Breast epithelium (tissue), 4 donors: ENCODE results near the gene CHMP4B. TPM values are rescaled to one million over a fixed set of nuclear protein-coding genes. Genes with fewer than 3 reads are reported as not detected.

ENCODE experiments used
- DNase-seq, 2 donors: peaks; one replicate each; pipeline ENCODE4 v3.0.0-alpha.2; 2019; ENCODE audit warnings: low spot score in 2 of 2
- H3K27ac ChIP-seq, 2 donors: fragments of 200-600 bp; sonication (generic) in 1 of 2; one replicate each; pipeline ENCODE4 v1.5.1; 2016 to 2019; ENCODE audit warnings: mild to moderate bottlenecking in 1 of 2
- H3K27me3 ChIP-seq, 2 donors: fragments of 200-600 bp; sonication (generic) in 1 of 2; one replicate each; pipeline versions ENCODE4 v1.5.1 to v1.6.0; 2017 to 2019; ENCODE audit warnings: control low read depth in 1 of 2, mild to moderate bottlenecking in 1 of 2
- H3K36me3 ChIP-seq: fragments of 200-600 bp; one replicate; pipeline ENCODE4 v1.5.1; 2019
- H3K4me1 ChIP-seq, 2 donors: fragments of 200-600 bp; sonication (generic); one replicate each; pipeline ENCODE4 v1.5.1; 2016 to 2019; ENCODE audit warnings: control low read depth in 1 of 2
- H3K4me3 ChIP-seq, 3 donors: fragments of 200-600 bp; sonication (generic); 1 replicate in 2 of 3; 2 replicates in 1 of 3; pipeline ENCODE4 v1.5.1; 2016 to 2019; ENCODE audit warnings: mild to moderate bottlenecking in 3 of 3, moderate library complexity in 2 of 3
- H3K9me3 ChIP-seq, 2 donors: fragments of 200-600 bp; sonication (generic) in 1 of 2; one replicate each; pipeline ENCODE4 v1.5.1; 2016 to 2019; ENCODE audit warnings: control low read depth in 1 of 2
- CTCF ChIP-seq, 3 donors: fragments of 450-650 bp; IDR thresholded peaks; one replicate each; pipeline ENCODE4 v1.5.1; 2016 to 2017; ENCODE audit warnings: antibody characterized with exemption in 3 of 3, mild to moderate bottlenecking in 3 of 3, moderate library complexity in 3 of 3
- POLR2A ChIP-seq: fragments of 450-650 bp; IDR thresholded peaks from one replicate; pipeline ENCODE4 v1.6.1; 2016; ENCODE audit warnings: antibody characterized with exemption, mild to moderate bottlenecking, moderate library complexity
- POLR2AphosphoS5 ChIP-seq, 3 donors: sonication (generic); formaldehyde crosslinking; IDR thresholded peaks; one replicate each; pipeline ENCODE4 v1.6.1; 2017; ENCODE audit warnings: antibody characterized with exemption in 3 of 3
- intact Hi-C: fragments of 100-400 bp; cut with DNase I; formaldehyde crosslinking; loops from one replicate; pipeline ENCODE4 v1.15.1; 2023; ENCODE audit warnings: low total_unique reads
- total RNA-seq, 3 donors: library from RNA; depleted of rRNA; stranded (reverse); fragments of >200 nt; gene quantifications; one replicate each; pipeline ENCODE4 v1.1.0, GENCODE V29; 2016

Gene CHMP4B
- total RNA-seq, 3 donors from 2014 or later, result 76.4 to 106 (median 95.4) TPM

- no peak overlapping the region for H3K27ac ChIP-seq
- peaks cover 0 to 16% of the 10 kb centered on the region in 2 donors for H3K4me1 ChIP-seq
- no peak for TF ChIP-seq POLR2A
- no peak for TF ChIP-seq POLR2AphosphoS5 (IDR thresholded peaks at IDR 0.05)
- no peak for TF ChIP-seq CTCF (IDR thresholded peaks at IDR 0.05)
Observed at GRCh38 chr20:33838035-33838864, 27.1 kb downstream of the CHMP4B start.

GRCh38 chr20:33839591-33839990, 28.4 kb downstream of the CHMP4B start:
- DNase-seq, result no peak
- no peak overlapping the region for H3K27ac ChIP-seq
- no peaks in the 10 kb centered on the region for H3K27me3 ChIP-seq
- H3K9me3 ChIP-seq, result no peaks in the 10 kb centered on the region
- TF ChIP-seq CTCF (IDR thresholded peaks at IDR 0.05) (no peak), POLR2A (no peak), POLR2AphosphoS5 (IDR thresholded peaks at IDR 0.05) (no peak)
- no peak overlapping the region for H3K4me3 ChIP-seq
- H3K4me1 ChIP-seq, result peaks cover 0 to 25% of the 10 kb centered on the region in 2 donors
- no peaks in the 10 kb centered on the region for H3K36me3 ChIP-seq
- intact Hi-C loops, result no loop called here

More at GRCh38 chr20:33838035-33838864, 27.1 kb downstream of the CHMP4B start:
- Histone ChIP-seq H3K9me3 (no peaks in the 10 kb centered on the region), H3K4me3 (no peak overlapping the region), H3K36me3 (no peaks in the 10 kb centered on the region), H3K27me3 (no peaks in the 10 kb centered on the region)
- no peak for DNase-seq
- intact Hi-C loops, result no loop called here

GRCh38 chr20:33840160-33840559, 29.0 kb downstream of the CHMP4B start:
- H3K4me1 ChIP-seq, result peaks cover 0 to 25% of the 10 kb centered on the region in 2 donors
- DNase-seq, result no peak
- H3K36me3 ChIP-seq, result no peaks in the 10 kb centered on the region
- H3K27me3 ChIP-seq, result no peaks in the 10 kb centered on the region
- TF ChIP-seq POLR2A (no peak), CTCF (IDR thresholded peaks at IDR 0.05) (no peak), POLR2AphosphoS5 (IDR thresholded peaks at IDR 0.05) (no peak)
- intact Hi-C loops, result no loop called here
- no peak overlapping the region for H3K4me3 ChIP-seq
- no peak overlapping the region for H3K27ac ChIP-seq
- H3K9me3 ChIP-seq, result no peaks in the 10 kb centered on the region

- peaks cover 0 to 25% of the 10 kb centered on the region in 2 donors for H3K4me1 ChIP-seq
- intact Hi-C loops, result no loop called here
- no peaks in the 10 kb centered on the region for H3K9me3 ChIP-seq
- no peak overlapping the region for H3K27ac ChIP-seq
- H3K27me3 ChIP-seq, result no peaks in the 10 kb centered on the region
- H3K4me3 ChIP-seq, result no peak overlapping the region
- no peaks in the 10 kb centered on the region for H3K36me3 ChIP-seq
- no peak for TF ChIP-seq POLR2A
- no peak for TF ChIP-seq POLR2AphosphoS5 (IDR thresholded peaks at IDR 0.05)
- no peak for TF ChIP-seq CTCF (IDR thresholded peaks at IDR 0.05)
- no peak for DNase-seq
Observed at GRCh38 chr20:33840759-33841435, 29.7 kb downstream of the CHMP4B start.

- intact Hi-C loops, result no loop called here
- Histone ChIP-seq H3K4me3 (no peak overlapping the region), H3K9me3 (no peaks in the 10 kb centered on the region), H3K36me3 (no peaks in the 10 kb centered on the region), H3K27me3 (no peaks in the 10 kb centered on the region), H3K4me1 (peaks cover 0 to 25% of the 10 kb centered on the region in 2 donors), H3K27ac (no peak overlapping the region)
- TF ChIP-seq CTCF (IDR thresholded peaks at IDR 0.05) (no peak), POLR2AphosphoS5 (IDR thresholded peaks at IDR 0.05) (no peak), POLR2A (no peak)
- DNase-seq, result peak in 1 of 2 donors; percentile 10
Observed at GRCh38 chr20:33841436-33841799, 30.3 kb downstream of the CHMP4B start.
